ENCODE results near the gene CLP1. TPM values are rescaled to one million over a fixed set of nuclear protein-coding genes. Genes with fewer than 3 reads are reported as not detected.
"Not testable (repeated sequence)": the region's sequence is repeated elsewhere in the genome, so short reads cannot be mapped to it uniquely, and the experiment has no call there.

CLP1 gene
- total RNA-seq, 2 donors from 2014 or later, result 15.0 TPM

GRCh38 chr11:57674251-57674650, 16.7 kb downstream of the CLP1 start:
- Histone ChIP-seq H3K27ac (no peak overlapping the region), H3K4me3 (no peak overlapping the region), H3K36me3 (peaks cover 17% of the 10 kb centered on the region), H3K27me3 (replicated peaks; ENCODE audit: insufficient read depth) (no peaks in the 10 kb centered on the region), H3K4me1 (ENCODE audit: control insufficient read depth in 1 of 2, low read depth in 2 of 2) (peaks cover 14 to 22% of the 10 kb centered on the region in 2 donors), H3K9me3 (no peaks in the 10 kb centered on the region)
- ATAC-seq (ENCODE audit: insufficient number of reproducible peaks, low FRiP score, low read depth) (no peak), DNase-seq (ENCODE audit: low spot score) (no peak)
- TF ChIP-seq CTCF (IDR thresholded peaks at IDR 0.05), result no peak

- Histone ChIP-seq H3K27ac (no peak overlapping the region), H3K36me3 (peaks cover 17% of the 10 kb centered on the region), H3K9me3 (no peaks in the 10 kb centered on the region), H3K4me3 (no peak overlapping the region), H3K4me1 (ENCODE audit: control insufficient read depth in 1 of 2, low read depth in 2 of 2) (peaks cover 9 to 24% of the 10 kb centered on the region in 2 donors), H3K27me3 (replicated peaks; ENCODE audit: insufficient read depth) (no peaks in the 10 kb centered on the region)
- no peak for TF ChIP-seq CTCF (IDR thresholded peaks at IDR 0.05)
- ATAC-seq (ENCODE audit: insufficient number of reproducible peaks, low FRiP score, low read depth), result no peak
- no peak for DNase-seq (ENCODE audit: low spot score)
Observed at GRCh38 chr11:57675176-57675941, 17.8 kb downstream of the CLP1 start.

- Histone ChIP-seq H3K27me3 (replicated peaks; ENCODE audit: insufficient read depth) (no peaks in the 10 kb centered on the region), H3K36me3 (peaks cover 3% of the 10 kb centered on the region), H3K9me3 (no peaks in the 10 kb centered on the region), H3K4me1 (ENCODE audit: control insufficient read depth in 1 of 2, low read depth in 2 of 2) (peaks cover 9 to 19% of the 10 kb centered on the region in 2 donors), H3K27ac (no peak overlapping the region), H3K4me3 (no peak overlapping the region)
- ATAC-seq (ENCODE audit: insufficient number of reproducible peaks, low FRiP score, low read depth), result no peak
- no peak for TF ChIP-seq CTCF (IDR thresholded peaks at IDR 0.05)
- no peak for DNase-seq (ENCODE audit: low spot score)
Observed at GRCh38 chr11:57679396-57679795, 21.8 kb downstream of the CLP1 start.

- TF ChIP-seq CTCF (IDR thresholded peaks at IDR 0.05), result no peak
- no peaks in the 10 kb centered on the region for H3K27me3 ChIP-seq (replicated peaks; ENCODE audit: insufficient read depth)
- H3K4me1 ChIP-seq (ENCODE audit: control insufficient read depth in 1 of 2, low read depth in 2 of 2), result peaks cover 4 to 18% of the 10 kb centered on the region in 2 donors
- DNase-seq (ENCODE audit: low spot score) (no peak), ATAC-seq (ENCODE audit: insufficient number of reproducible peaks, low FRiP score, low read depth) (no peak)
- no peaks in the 10 kb centered on the region for H3K9me3 ChIP-seq
- no peak overlapping the region for H3K27ac ChIP-seq
- peaks cover 4% of the 10 kb centered on the region for H3K36me3 ChIP-seq
- no peak overlapping the region for H3K4me3 ChIP-seq
Observed at GRCh38 chr11:57680552-57680874, 23.0 kb downstream of the CLP1 start.

GRCh38 chr11:57681168-57681567, 23.6 kb downstream of the CLP1 start:
- Histone ChIP-seq H3K27ac (no peak overlapping the region), H3K4me3 (no peak overlapping the region), H3K4me1 (ENCODE audit: control insufficient read depth in 1 of 2, low read depth in 2 of 2) (peaks cover 4 to 15% of the 10 kb centered on the region in 2 donors), H3K27me3 (replicated peaks; ENCODE audit: insufficient read depth) (no peaks in the 10 kb centered on the region), H3K9me3 (no peaks in the 10 kb centered on the region), H3K36me3 (peaks cover 8% of the 10 kb centered on the region)
- no peak for TF ChIP-seq CTCF (IDR thresholded peaks at IDR 0.05)
- DNase-seq (ENCODE audit: low spot score) (no peak), ATAC-seq (ENCODE audit: insufficient number of reproducible peaks, low FRiP score, low read depth) (no peak)

- H3K27ac ChIP-seq; H3K27me3 ChIP-seq (replicated peaks; ENCODE audit: insufficient read depth); H3K9me3 ChIP-seq; ATAC-seq (ENCODE audit: insufficient number of reproducible peaks, low FRiP score, low read depth); DNase-seq (ENCODE audit: low spot score); H3K4me1 ChIP-seq (ENCODE audit: control insufficient read depth in 1 of 2, low read depth in 2 of 2); H3K4me3 ChIP-seq: not testable (repeated sequence)
- peaks cover 70% of the 10 kb centered on the region for H3K36me3 ChIP-seq
Observed at GRCh38 chr11:57690474-57690873, 32.9 kb downstream of the CLP1 start.

Data from thoracic aorta (tissue), 2 donors.